ENCODE results near the gene MEP1A. TPM values are rescaled to one million over a fixed set of nuclear protein-coding genes. Genes with fewer than 3 reads are reported as not detected.

MEP1A gene
- total and polyA plus RNA-seq, 2 of the 4 experiments (the other 2 are of a cell fraction) = not detected

DNA sequence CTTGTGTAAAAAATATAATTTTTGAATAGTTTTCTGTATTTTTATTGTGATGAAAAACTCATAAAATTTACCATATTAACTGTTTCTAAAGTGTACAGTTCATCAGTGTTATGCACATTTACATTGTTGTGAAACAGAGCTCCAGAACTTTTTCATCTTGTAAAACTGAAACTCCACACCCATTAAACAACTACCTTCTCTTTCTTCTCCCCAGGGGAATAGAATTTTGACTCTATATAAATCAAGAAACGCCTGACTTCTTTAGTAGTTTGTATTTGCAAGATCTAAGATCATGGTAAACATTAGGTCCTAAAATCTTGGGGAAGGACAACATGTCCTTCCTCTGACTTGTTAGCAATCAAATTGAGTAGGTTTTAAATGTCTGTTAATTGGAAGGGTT lies 37.3 kb upstream of the MEP1A start:
- no peaks in the 10 kb centered on the region for H3K27me3 ChIP-seq (ENCODE audit: control insufficient read depth, insufficient read depth, low read length)
- no peak overlapping the region for H4K8ac ChIP-seq (ENCODE audit: low read depth in 2 of 2, low read length in 2 of 2)
- no peak overlapping the region for H3K4me2 ChIP-seq (ENCODE audit: low read depth, low read length)
- no peak overlapping the region for H3K4me3 ChIP-seq (ENCODE audit: insufficient read depth, low read depth, low read length)
- H3K23ac ChIP-seq (ENCODE audit: low read depth, low read length) = no peak overlapping the region
- H3K4me1 ChIP-seq (ENCODE audit: control insufficient read depth, insufficient read depth, low read length) = no peaks in the 10 kb centered on the region
- no peak overlapping the region for H2BK20ac ChIP-seq (ENCODE audit: low read depth, low read length)
- H3K79me1 ChIP-seq (ENCODE audit: low read depth in 1 of 2, low read length in 2 of 2) = no peaks in the 10 kb centered on the region
- ChIA-PET CTCF (no interaction called here), POLR2A (ENCODE audit: unreplicated experiment) (no interaction called here)
- no peak overlapping the region for H3K56ac ChIP-seq (ENCODE audit: extremely low read depth, insufficient read depth, low read length)
- no peak overlapping the region for H3K4ac ChIP-seq (ENCODE audit: low read depth, low read length)
- no CpG with 5 or more reads among the region's 1 CpG for WGBS, 2 experiments (ENCODE audit: extremely low coverage in 2 of 2, insufficient read length in 1 of 2)
- no peak overlapping the region for H2AK9ac ChIP-seq (replicated peaks; ENCODE audit: low read depth, low read length, poor library complexity)
- TF ChIP-seq RAD21 (IDR thresholded peaks at IDR 0.05; ENCODE audit: low read length) (no peak), RCOR1 (IDR thresholded peaks at IDR 0.05; ENCODE audit: insufficient replicate concordance, low read length) (no peak), FOS (IDR thresholded peaks at IDR 0.05; ENCODE audit: low read depth, low read length) (no peak), NFE2L2 (IDR thresholded peaks at IDR 0.05; ENCODE audit: low read depth, low read length) (no peak), MAFK (IDR thresholded peaks at IDR 0.05; ENCODE audit: low read depth, low read length) (no peak), SMC3 (IDR thresholded peaks at IDR 0.05; ENCODE audit: low read depth, low read length) (no peak), POLR2A (IDR thresholded peaks at IDR 0.05; ENCODE audit: low read depth, low read length) (no peak), CTCF (conservative IDR thresholded peaks at IDR 0.05; ENCODE audit: low read depth, low read length) (no peak), RFX5 (IDR thresholded peaks at IDR 0.05; ENCODE audit: low read depth, low read length) (no peak), MXI1 (IDR thresholded peaks at IDR 0.05; ENCODE audit: borderline replicate concordance, low read depth, low read length) (no peak), MAZ (IDR thresholded peaks at IDR 0.05; ENCODE audit: borderline replicate concordance, low read depth, low read length) (no peak), BHLHE40 (IDR thresholded peaks at IDR 0.05; ENCODE audit: low read depth, low read length) (no peak), CHD1 (IDR thresholded peaks at IDR 0.05; ENCODE audit: low read depth, low read length) (no peak), CEBPB (IDR thresholded peaks at IDR 0.05; ENCODE audit: low read depth, low read length) (no peak), ELK1 (IDR thresholded peaks at IDR 0.05; ENCODE audit: borderline replicate concordance, low read depth, low read length) (no peak)
- TF ChIP-seq, protein P1, sequence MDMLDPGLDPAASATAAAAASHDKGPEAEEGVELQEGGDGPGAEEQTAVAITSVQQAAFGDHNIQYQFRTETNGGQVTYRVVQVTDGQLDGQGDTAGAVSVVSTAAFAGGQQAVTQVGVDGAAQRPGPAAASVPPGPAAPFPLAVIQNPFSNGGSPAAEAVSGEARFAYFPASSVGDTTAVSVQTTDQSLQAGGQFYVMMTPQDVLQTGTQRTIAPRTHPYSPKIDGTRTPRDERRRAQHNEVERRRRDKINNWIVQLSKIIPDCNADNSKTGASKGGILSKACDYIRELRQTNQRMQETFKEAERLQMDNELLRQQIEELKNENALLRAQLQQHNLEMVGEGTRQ (IDR thresholded peaks at IDR 0.05; ENCODE audit: low read depth, low read length) = no peak
- dilution Hi-C loops (cut with HindIII; ENCODE audit: low sequenced_read_pairs, unreplicated experiment) = no loop called here
- in situ Hi-C loops (cut with MboI; ENCODE audit: low sequenced_read_pairs) = no loop called here
- no peaks in the 10 kb centered on the region for H3K36me3 ChIP-seq (ENCODE audit: control insufficient read depth, insufficient read depth, low read length)
- no peak overlapping the region for H2BK5ac ChIP-seq (ENCODE audit: low read depth, low read length, poor library complexity, severe bottlenecking)
- no TSS peak for BruUV-seq (replicated peaks)
- no peaks in the 10 kb centered on the region for H3K9me3 ChIP-seq (ENCODE audit: control insufficient read depth, insufficient read depth, low read length)
- ATAC-seq (ENCODE audit: low read depth) (no peak), DNase-seq (no peak)
- intact Hi-C loops (cut with micrococcal nuclease) = no loop called here
- no peak overlapping the region for H3K9ac ChIP-seq (ENCODE audit: low read depth, low read length)
- no peak overlapping the region for H3K27ac ChIP-seq (ENCODE audit: insufficient read depth, low read length)
- H2BK15ac ChIP-seq (ENCODE audit: low read depth, low read length) = no peak overlapping the region
- no peak overlapping the region for H4K5ac ChIP-seq (ENCODE audit: low read depth, low read length)
- no peak overlapping the region for H2AK5ac ChIP-seq (ENCODE audit: low read depth, low read length)
- H4K20me1 ChIP-seq (ENCODE audit: insufficient read depth, low read length) = no peaks in the 10 kb centered on the region
- H2AFZ ChIP-seq (replicated peaks; ENCODE audit: low read length, poor library complexity) = no peak overlapping the region
- H3K9me1 ChIP-seq (ENCODE audit: insufficient read depth, low read length) = no peaks in the 10 kb centered on the region
- H3K14ac ChIP-seq (replicated peaks; ENCODE audit: low read depth, low read length) = no peak overlapping the region
- no peak overlapping the region for H3K18ac ChIP-seq (ENCODE audit: low read depth, low read length)
- H2BK120ac ChIP-seq (ENCODE audit: low read depth, low read length) = no peak overlapping the region
- H4K91ac ChIP-seq (ENCODE audit: insufficient read depth, low read depth, low read length) = no peak overlapping the region

All from IMR-90 (cell line).